Keratinocyte (primary cell): ENCODE data around the gene PAN2. TPM values are rescaled to one million over a fixed set of nuclear protein-coding genes. Genes with fewer than 3 reads are reported as not detected.

ENCODE experiments used
- DNase-seq: peaks from one replicate; pipeline ENCODE4 v3.0.0-alpha.2; 2011; ENCODE audit warnings: low read depth, missing footprints, low spot score
- FAIRE-seq: peaks from 2 replicates; lab custom pipeline; 2011; peaks lifted over from hg19 to GRCh38; lab: Jason Lieb, UNC
- H2AFZ ChIP-seq: 2 replicates; pipeline ENCODE4 v1.6.0; 2012; ENCODE audit warnings: low read length, control low read depth, inconsistent platforms; ENCODE audit not compliant: control insufficient read depth
- H3K27ac ChIP-seq: 2 replicates; pipeline ENCODE4 v1.5.1; 2011; ENCODE audit warnings: low read length; ENCODE audit not compliant: control insufficient read depth, insufficient read depth
- H3K27me3 ChIP-seq: 3 replicates; pipeline ENCODE4 v1.6.0; 2011; ENCODE audit warnings: low read length; ENCODE audit not compliant: control insufficient read depth, insufficient read depth; ENCODE audit errors: extremely low read depth
- H3K36me3 ChIP-seq, 2 experiments: 2 replicates in 1 of 2; 3 replicates in 1 of 2; pipeline ENCODE4 v1.5.1; 2011; ENCODE audit warnings: low read length in 2 of 2, mild to moderate bottlenecking in 1 of 2; ENCODE audit not compliant: control insufficient read depth in 2 of 2, insufficient read depth in 2 of 2; ENCODE audit errors: extremely low read depth in 1 of 2
- H3K4me1 ChIP-seq: 3 replicates; pipeline ENCODE4 v1.5.1; 2011; ENCODE audit warnings: low read length; ENCODE audit not compliant: control insufficient read depth, insufficient read depth; ENCODE audit errors: extremely low read depth
- H3K4me2 ChIP-seq: 3 replicates; pipeline ENCODE4 v1.6.0; 2011; ENCODE audit warnings: low read depth, low read length; ENCODE audit not compliant: control insufficient read depth, insufficient read depth; ENCODE audit errors: extremely low read depth
- H3K4me3 ChIP-seq, 3 experiments: fragments of 200-600 bp in 1 of 3; sonication (generic) in 1 of 3; 2 replicates in 2 of 3; 3 replicates in 1 of 3; pipeline ENCODE4 v1.5.1; 2011 to 2016; ENCODE audit warnings: low read length in 3 of 3, mild to moderate bottlenecking in 3 of 3, control low read depth in 2 of 3, inconsistent platforms in 1 of 3, low read depth in 1 of 3, mixed read lengths in 1 of 3, mixed run types in 1 of 3, moderate library complexity in 1 of 3; ENCODE audit not compliant: control insufficient read depth in 2 of 3, insufficient read depth in 2 of 3; ENCODE audit errors: extremely low read depth in 1 of 3
- H3K79me2 ChIP-seq: 2 replicates; pipeline ENCODE4 v1.6.0; 2012; ENCODE audit warnings: low read length; ENCODE audit not compliant: control insufficient read depth, insufficient read depth
- H3K9ac ChIP-seq: 3 replicates; pipeline ENCODE4 v1.6.0; 2011; ENCODE audit warnings: low read length; ENCODE audit not compliant: control insufficient read depth, insufficient read depth; ENCODE audit errors: extremely low read depth
- H3K9me1 ChIP-seq: 3 replicates; pipeline ENCODE4 v1.6.0; 2011; ENCODE audit warnings: low read length; ENCODE audit not compliant: control insufficient read depth, insufficient read depth; ENCODE audit errors: extremely low read depth
- H3K9me3 ChIP-seq: 2 replicates; pipeline ENCODE4 v1.5.1; 2012; ENCODE audit warnings: low read depth, low read length; ENCODE audit not compliant: control insufficient read depth
- H4K20me1 ChIP-seq: 3 replicates; pipeline ENCODE4 v1.6.0; 2011; ENCODE audit warnings: low read length; ENCODE audit not compliant: control insufficient read depth, insufficient read depth; ENCODE audit errors: extremely low read depth
- EZH2 ChIP-seq: IDR thresholded peaks from one replicate; pipeline ENCODE4 v1.6.1; 2012; ENCODE audit warnings: inconsistent platforms, mild to moderate bottlenecking, low read length, moderate library complexity
- dilution Hi-C: fragments of 300-500 bp; cut with MboI; formaldehyde crosslinking; loops from one replicate; pipeline ENCODE4 v1.7.0; 2020; ENCODE audit warnings: low sequenced_read_pairs; ENCODE audit not compliant: extremely low pct_ligation_motif_present
- polyA plus RNA-seq, 5 experiments: library from polyadenylated mRNA; depleted of rRNA in 3 of 5; stranded (reverse) in 3 of 5; stranded (forward) in 1 of 5; unstranded in 1 of 5; fragments of >200 nt; gene quantifications; 1 replicate in 1 of 5; 2 replicates in 3 of 5; 3 replicates in 1 of 5; pipeline versions ENCODE4 v1.2.1 to v1.2.3, GENCODE V29; 2011 to 2012; ENCODE audit warnings: missing spikeins in 2 of 5, low read depth in 1 of 5, low replicate concordance in 1 of 5
- TF ChIP-seq, protein P1 (sequence below), 3 experiments: IDR thresholded peaks in 1 of 3; conservative IDR thresholded peaks in 1 of 3; optimal IDR thresholded peaks in 1 of 3; 2 replicates in 2 of 3; 3 replicates in 1 of 3; pipeline versions ENCODE3 to v1.5.1; 2011; ENCODE audit warnings: low read length in 3 of 3, mild to moderate bottlenecking in 3 of 3, moderate library complexity in 2 of 3, control low read depth in 1 of 3, inconsistent platforms in 1 of 3; ENCODE audit not compliant: insufficient read depth in 2 of 3; ENCODE audit errors: extremely low read depth in 1 of 3

Gene PAN2
- polyA plus RNA-seq, 1 donor (not counting 4 experiments of a cell fraction or from before 2014, with no cell fraction given): 26.3 TPM

DNA sequence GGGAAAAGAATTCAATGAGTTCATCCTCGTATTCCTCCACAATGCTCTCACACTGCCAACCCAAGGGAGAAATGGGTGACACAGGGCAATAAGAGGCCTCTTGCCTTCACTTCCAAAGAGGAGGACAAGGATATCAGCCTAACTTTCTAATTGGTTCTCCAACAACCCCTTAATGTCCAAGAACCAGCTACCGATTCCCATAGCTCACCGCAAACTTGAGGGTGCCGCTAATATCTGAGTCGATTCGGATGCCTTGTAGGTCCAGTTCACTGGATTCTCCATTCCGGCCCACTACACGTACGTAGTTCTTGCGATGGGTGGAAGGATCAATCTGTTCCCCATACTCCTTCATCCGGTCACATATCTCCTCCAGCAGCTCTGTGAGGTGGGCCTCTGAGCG is 22.8 kb downstream of the PAN2 start:
- dilution Hi-C loops: no loop called here
- H3K27me3 ChIP-seq: no peaks in the 10 kb centered on the region
- no peaks in the 10 kb centered on the region for H3K9me3 ChIP-seq
- H2AFZ ChIP-seq: no peak overlapping the region
- DNase-seq (no peak), FAIRE-seq (no peak)
- no peak overlapping the region for H3K4me2 ChIP-seq
- no peak for TF ChIP-seq EZH2
- TF ChIP-seq, protein P1, sequence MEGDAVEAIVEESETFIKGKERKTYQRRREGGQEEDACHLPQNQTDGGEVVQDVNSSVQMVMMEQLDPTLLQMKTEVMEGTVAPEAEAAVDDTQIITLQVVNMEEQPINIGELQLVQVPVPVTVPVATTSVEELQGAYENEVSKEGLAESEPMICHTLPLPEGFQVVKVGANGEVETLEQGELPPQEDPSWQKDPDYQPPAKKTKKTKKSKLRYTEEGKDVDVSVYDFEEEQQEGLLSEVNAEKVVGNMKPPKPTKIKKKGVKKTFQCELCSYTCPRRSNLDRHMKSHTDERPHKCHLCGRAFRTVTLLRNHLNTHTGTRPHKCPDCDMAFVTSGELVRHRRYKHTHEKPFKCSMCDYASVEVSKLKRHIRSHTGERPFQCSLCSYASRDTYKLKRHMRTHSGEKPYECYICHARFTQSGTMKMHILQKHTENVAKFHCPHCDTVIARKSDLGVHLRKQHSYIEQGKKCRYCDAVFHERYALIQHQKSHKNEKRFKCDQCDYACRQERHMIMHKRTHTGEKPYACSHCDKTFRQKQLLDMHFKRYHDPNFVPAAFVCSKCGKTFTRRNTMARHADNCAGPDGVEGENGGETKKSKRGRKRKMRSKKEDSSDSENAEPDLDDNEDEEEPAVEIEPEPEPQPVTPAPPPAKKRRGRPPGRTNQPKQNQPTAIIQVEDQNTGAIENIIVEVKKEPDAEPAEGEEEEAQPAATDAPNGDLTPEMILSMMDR (optimal IDR thresholded peaks at IDR 0.05 in 1 of 3, IDR thresholded peaks at IDR 0.05 in 1 of 3, conservative IDR thresholded peaks at IDR 0.05 in 1 of 3; ENCODE audit: extremely low read depth in 1 of 3, insufficient read depth in 2 of 3, low read length in 3 of 3): no peak
- H3K4me3 ChIP-seq: no peak overlapping the region
- no peak overlapping the region for H3K9ac ChIP-seq
- H3K36me3 ChIP-seq: peaks cover 22 to 25% of the 10 kb centered on the region in 2 experiments
- no peaks in the 10 kb centered on the region for H3K9me1 ChIP-seq
- H4K20me1 ChIP-seq: no peaks in the 10 kb centered on the region
- peaks cover 9% of the 10 kb centered on the region for H3K4me1 ChIP-seq
- H3K27ac ChIP-seq: no peak overlapping the region
- peaks cover 20% of the 10 kb centered on the region for H3K79me2 ChIP-seq

DNA sequence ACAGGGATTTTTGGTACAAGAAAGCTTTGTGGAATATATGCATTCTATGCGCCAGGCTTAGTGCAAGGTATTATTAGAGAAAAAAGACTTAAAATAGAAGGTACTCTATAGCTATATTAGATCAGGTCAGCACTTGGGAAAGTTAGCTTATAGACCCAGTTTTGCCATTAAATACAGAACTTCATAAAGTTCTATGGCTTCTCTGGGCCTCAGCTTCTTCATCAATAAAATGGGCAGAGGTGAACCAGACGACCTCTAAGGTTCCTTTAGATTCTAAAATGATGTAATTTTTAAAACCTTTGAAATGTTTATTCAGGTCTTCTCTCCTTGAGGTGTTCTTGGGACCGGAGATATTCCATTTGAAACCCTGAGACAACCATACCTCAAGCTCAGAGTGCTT is 25.1 kb downstream of the PAN2 start:
- peaks cover 3% of the 10 kb centered on the region for H3K4me1 ChIP-seq
- no peak for FAIRE-seq
- no peak overlapping the region for H3K4me3 ChIP-seq
- H3K9me1 ChIP-seq: no peaks in the 10 kb centered on the region
- peaks cover 3% of the 10 kb centered on the region for H3K79me2 ChIP-seq
- H4K20me1 ChIP-seq: no peaks in the 10 kb centered on the region
- H3K27me3 ChIP-seq: no peaks in the 10 kb centered on the region
- no peak overlapping the region for H2AFZ ChIP-seq
- no peaks in the 10 kb centered on the region for H3K9me3 ChIP-seq
- H3K9ac ChIP-seq: no peak overlapping the region
- no peak overlapping the region for H3K27ac ChIP-seq
- H3K4me2 ChIP-seq: no peak overlapping the region
- no peak for TF ChIP-seq EZH2
- TF ChIP-seq, protein P1 (optimal IDR thresholded peaks at IDR 0.05 in 1 of 3, IDR thresholded peaks at IDR 0.05 in 1 of 3, conservative IDR thresholded peaks at IDR 0.05 in 1 of 3; ENCODE audit: extremely low read depth in 1 of 3, insufficient read depth in 2 of 3, low read length in 3 of 3): no peak
- H3K36me3 ChIP-seq: peaks cover 25% of the 10 kb centered on the region in 2 experiments
- DNase-seq: no peak
- dilution Hi-C loops: no loop called here
